CD14-positive monocyte (primary cell): Measurements from ENCODE around the gene WLS. TPM values are rescaled to one million over a fixed set of nuclear protein-coding genes. Genes with fewer than 3 reads are reported as not detected.

Experiments used
- DNase-seq, 3 donors: peaks; one replicate each; pipeline ENCODE4 v3.0.0-alpha.2; 2011 to 2022
- H2AFZ ChIP-seq: 2 replicates; pipeline ENCODE4 v1.6.0; 2012; ENCODE audit warnings: mild to moderate bottlenecking, low read depth, low read length, inconsistent platforms; ENCODE audit not compliant: insufficient read depth, poor library complexity, severe bottlenecking
- H3K27ac ChIP-seq, 2 donors: 1 replicate in 1 of 2; 2 replicates in 1 of 2; pipeline ENCODE4 v1.5.1; 2012 to 2013; ENCODE audit warnings: low read length in 2 of 2, control low read depth in 1 of 2, inconsistent platforms in 1 of 2, low read depth in 1 of 2, mild to moderate bottlenecking in 1 of 2
- H3K27me3 ChIP-seq, 2 donors: one replicate each; pipeline versions ENCODE4 v1.6.0 to v1.6.1; 2011 to 2013; ENCODE audit warnings: low read length in 2 of 2; ENCODE audit not compliant: control insufficient read depth in 2 of 2, insufficient read depth in 2 of 2
- H3K36me3 ChIP-seq, 2 donors: replicated peaks in 1 of 2; 1 replicate in 1 of 2; 2 replicates in 1 of 2; pipeline versions ENCODE4 v1.5.1 to v1.6.1; 2012 to 2013; ENCODE audit warnings: low read length in 2 of 2, control low read depth in 1 of 2, inconsistent platforms in 1 of 2, mild to moderate bottlenecking in 1 of 2; ENCODE audit not compliant: insufficient read depth in 2 of 2, control insufficient read depth in 1 of 2
- H3K4me1 ChIP-seq, 2 donors: 1 replicate in 1 of 2; 2 replicates in 1 of 2; pipeline versions ENCODE4 v1.5.1 to v1.6.1; 2012 to 2013; ENCODE audit warnings: low read length in 2 of 2, control low read depth in 1 of 2, inconsistent platforms in 1 of 2, mild to moderate bottlenecking in 1 of 2, moderate library complexity in 1 of 2; ENCODE audit not compliant: insufficient read depth in 2 of 2, control insufficient read depth in 1 of 2
- H3K4me2 ChIP-seq: replicated peaks from 2 replicates; pipeline ENCODE3; 2012; ENCODE audit warnings: low read length, moderate library complexity, mild to moderate bottlenecking; ENCODE audit not compliant: poor library complexity, severe bottlenecking; ENCODE audit errors: extremely low read depth
- H3K4me3 ChIP-seq, 3 experiments: fragments of 200-600 bp in 1 of 3; sonication (generic) in 1 of 3; replicated peaks in 1 of 3; 1 replicate in 2 of 3; 2 replicates in 1 of 3; pipeline ENCODE4 v1.5.1; 2011 to 2013; ENCODE audit warnings: low read length in 3 of 3, mild to moderate bottlenecking in 3 of 3, control low read depth in 2 of 3, low read depth in 2 of 3, inconsistent platforms in 1 of 3, moderate library complexity in 1 of 3
- H3K79me2 ChIP-seq: 2 replicates; pipeline ENCODE4 v1.6.0; 2012; ENCODE audit warnings: mild to moderate bottlenecking, control low read depth, inconsistent platforms, low read length, moderate library complexity; ENCODE audit not compliant: insufficient read depth
- H3K9ac ChIP-seq: 2 replicates; pipeline ENCODE4 v1.6.0; 2017; ENCODE audit warnings: low read length, mild to moderate bottlenecking; ENCODE audit not compliant: insufficient read depth, poor library complexity, severe bottlenecking
- H3K9me3 ChIP-seq, 2 donors: replicated peaks in 1 of 2; 1 replicate in 1 of 2; 2 replicates in 1 of 2; pipeline versions ENCODE4 v1.5.1 to v1.6.1; 2012 to 2013; ENCODE audit warnings: low read length in 2 of 2, control low read depth in 1 of 2; ENCODE audit not compliant: control insufficient read depth in 1 of 2, insufficient read depth in 1 of 2
- H4K20me1 ChIP-seq: 2 replicates; pipeline ENCODE4 v1.6.0; 2012; ENCODE audit warnings: mild to moderate bottlenecking, low read length, control low read depth, moderate library complexity; ENCODE audit not compliant: insufficient read depth
- H3K27ac Mint-ChIP-seq, 7 donors: one replicate each; pipeline ENCODE4 v1.8.0; 2020; ENCODE audit warnings: mild to moderate bottlenecking in 7 of 7, mixed read lengths in 7 of 7, moderate library complexity in 6 of 7, inconsistent platforms in 2 of 7
- H3K27me3 Mint-ChIP-seq, 3 donors: one replicate each; pipeline ENCODE4 v1.8.0; 2021 to 2022; ENCODE audit warnings: low read depth in 3 of 3, mild to moderate bottlenecking in 3 of 3, mixed read lengths in 3 of 3, moderate library complexity in 3 of 3, inconsistent platforms in 1 of 3
- H3K36me3 Mint-ChIP-seq, 2 donors: one replicate each; pipeline ENCODE4 v1.8.0; 2020; ENCODE audit warnings: mixed read lengths in 2 of 2, inconsistent platforms in 1 of 2, mild to moderate bottlenecking in 1 of 2
- H3K4me1 Mint-ChIP-seq: one replicate; pipeline ENCODE4 v1.8.0; 2020; ENCODE audit warnings: mild to moderate bottlenecking, mixed read lengths
- H3K4me3 Mint-ChIP-seq, 2 donors: one replicate each; pipeline ENCODE4 v1.8.0; 2020; ENCODE audit warnings: mild to moderate bottlenecking in 2 of 2, mixed read lengths in 2 of 2, moderate library complexity in 1 of 2
- H3K9me3 Mint-ChIP-seq, 7 donors: one replicate each; pipeline ENCODE4 v1.8.0; 2020 to 2022; ENCODE audit warnings: mixed read lengths in 7 of 7, mild to moderate bottlenecking in 6 of 7, moderate library complexity in 6 of 7, inconsistent platforms in 2 of 7
- CTCF ChIP-seq: fragments of 200-600 bp; IDR thresholded peaks from one replicate; pipeline ENCODE4 v1.8.0; 2022; ENCODE audit warnings: antibody characterized with exemption, mild to moderate bottlenecking
- WGBS: methylation state at CpG from one replicate; pipeline ENCODE4 v1.1.5; 2013; ENCODE audit warnings: missing lambda C conversion rate; ENCODE audit not compliant: insufficient coverage; 5-methylcytosine and 5-hydroxymethylcytosine counted together
- intact Hi-C, 2 donors: fragments of 100-400 bp; cut with micrococcal nuclease; formaldehyde crosslinking; loops; one replicate each; pipeline versions ENCODE4 v1.15.0 to v1.15.1; 2023
- polyA plus RNA-seq, 3 donors: library from polyadenylated mRNA; depleted of rRNA in 1 of 3; unstranded in 2 of 3; stranded (reverse) in 1 of 3; fragments of 300-500 nt in 2 of 3; fragments of >200 nt in 1 of 3; fragmentation: Illumina TruSeq in 2 of 3; gene quantifications; 1 replicate in 2 of 3; 2 replicates in 1 of 3; pipeline ENCODE4 v1.2.3, GENCODE V29; 2012 to 2021

Gene WLS
- polyA plus RNA-seq, 3 donors = 29.8 to 46.3 (median 34.6) TPM

GRCh38 chr1:68083686-68084085, 148.6 kb downstream of the WLS start:
- H3K79me2 ChIP-seq = no peaks in the 10 kb centered on the region
- Mint-ChIP-seq H3K4me1 (no peaks in the 10 kb centered on the region), H3K27me3 (peaks cover 0 to 2% (median 0%) of the 10 kb centered on the region in 3 donors)

GRCh38 chr1:68081775-68082283, 150.5 kb downstream of the WLS start:
- H3K9me3 ChIP-seq = no peaks in the 10 kb centered on the region
- intact Hi-C loops = no loop called here
- no peak overlapping the region for H3K4me2 ChIP-seq
- H3K36me3 ChIP-seq = no peaks in the 10 kb centered on the region
- Mint-ChIP-seq H3K27me3 (peaks cover 0 to 4% (median 3%) of the 10 kb centered on the region in 3 donors), H3K4me1 (no peaks in the 10 kb centered on the region), H3K4me3 (no peak overlapping the region), H3K36me3 (no peaks in the 10 kb centered on the region), H3K9me3 (peaks cover 0 to 7% (median 4%) of the 10 kb centered on the region in 7 donors), H3K27ac (no peak overlapping the region)
- no peaks in the 10 kb centered on the region for H4K20me1 ChIP-seq
- H3K4me3 ChIP-seq = no peak overlapping the region
- H3K27ac ChIP-seq = no peak overlapping the region
- H3K4me1 ChIP-seq = no peaks in the 10 kb centered on the region
- no peaks in the 10 kb centered on the region for H3K27me3 ChIP-seq
- H3K79me2 ChIP-seq = no peaks in the 10 kb centered on the region
- no peak for DNase-seq
- no peak overlapping the region for H3K9ac ChIP-seq
- no peak for TF ChIP-seq CTCF
- H2AFZ ChIP-seq = no peak overlapping the region

More at GRCh38 chr1:68083686-68084085, 148.6 kb downstream of the WLS start:
- Histone ChIP-seq H3K4me3 (no peak overlapping the region), H3K9ac (no peak overlapping the region), H3K4me2 (no peak overlapping the region), H2AFZ (no peak overlapping the region), H3K27ac (no peak overlapping the region), H3K9me3 (no peaks in the 10 kb centered on the region), H3K36me3 (no peaks in the 10 kb centered on the region), H4K20me1 (no peaks in the 10 kb centered on the region), H3K27me3 (no peaks in the 10 kb centered on the region), H3K4me1 (no peaks in the 10 kb centered on the region)
- no peak for DNase-seq
- intact Hi-C loops = no loop called here
- no peak for TF ChIP-seq CTCF
- WGBS = 88% methylated on average over 1 of the region's 2 CpGs
- Mint-ChIP-seq H3K9me3 (peaks cover 0 to 6% (median 4%) of the 10 kb centered on the region in 7 donors), H3K36me3 (no peaks in the 10 kb centered on the region), H3K4me3 (no peak overlapping the region), H3K27ac (no peak overlapping the region)
